ENCODE measurements around the gene RAB15.

- TF ChIP-seq POLR2AphosphoS5 (IDR thresholded peaks at IDR 0.05) (no peak), POLR2A (IDR thresholded peaks at IDR 0.05) (no peak), CTCF (IDR thresholded peaks at IDR 0.05) (no peak)
Measured at GRCh38 chr14:64965356-64966000, 6.7 kb downstream of the RAB15 start.

All from suprapubic skin (tissue), 4 donors.